Activated naive CD4-positive, alpha-beta T cell (primary cell): ENCODE data around the gene CABLES2.
A peak's percentile ranks its signal among the peaks of the same experiment; 100 is the strongest.
"Not testable (repeated sequence)": the region's sequence is repeated elsewhere in the genome, so short reads cannot be mapped to it uniquely, and the experiment has no call there.

Experiments used
- DNase-seq, 4 experiments: peaks; one replicate each; lab custom pipeline; 2025; lab: John Stamatoyannopoulos, UW

Gene CABLES2

GRCh38 chr20:62390317-62391164 is 16.5 kb downstream of the CABLES2 start:
- DNase-seq: no peak

GRCh38 chr20:62389601-62390087 is 17.4 kb downstream of the CABLES2 start:
- DNase-seq: no peak

GRCh38 chr20:62388839-62389600 is 18.1 kb downstream of the CABLES2 start:
- DNase-seq: no peak

- DNase-seq: no peak
Observed at GRCh38 chr20:62387933-62388635, 19.0 kb downstream of the CABLES2 start.

- no peak for DNase-seq
Observed at GRCh38 chr20:62387219-62387913, 19.7 kb downstream of the CABLES2 start.

GRCh38 chr20:62386383-62387218 is 20.5 kb downstream of the CABLES2 start, which contains the start of gene RPS21:
Gene RPS21, plus strand, starts transcription at chr20:62387103. Its CDS starts 236 bp downstream, at chr20:62387339.
- peak; percentile 72 to 90 (median 84) for DNase-seq

- DNase-seq: peak; percentile 35 to 67 (median 52)
Observed at GRCh38 chr20:62382306-62383198, 24.5 kb downstream of the CABLES2 start.

- DNase-seq: no peak
Observed at GRCh38 chr20:62381842-62382241, 25.2 kb downstream of the CABLES2 start.

GRCh38 chr20:62381202-62381797 is 25.8 kb downstream of the CABLES2 start:
- DNase-seq: no peak

- DNase-seq: no peak
Observed at GRCh38 chr20:62378215-62378614, 28.9 kb downstream of the CABLES2 start.

GRCh38 chr20:62377615-62378178 is 29.4 kb downstream of the CABLES2 start:
- no peak for DNase-seq

- no peak for DNase-seq
Observed at GRCh38 chr20:62377064-62377461, 30.0 kb downstream of the CABLES2 start.

- no peak for DNase-seq
Observed at GRCh38 chr20:62376112-62377063, 30.7 kb downstream of the CABLES2 start.

GRCh38 chr20:62374331-62375152 is 32.5 kb downstream of the CABLES2 start:
- DNase-seq: no peak

GRCh38 chr20:62373631-62374179 is 33.4 kb downstream of the CABLES2 start:
- not testable (repeated sequence) for DNase-seq
